ENCODE measurements around the gene KLHDC8A. TPM values are rescaled to one million over a fixed set of nuclear protein-coding genes. Genes with fewer than 3 reads are reported as not detected.

KLHDC8A gene
- total and polyA plus RNA-seq, 2 donors (not counting 3 experiments of a cell fraction or from before 2014, with no cell fraction given): not detected

DNA sequence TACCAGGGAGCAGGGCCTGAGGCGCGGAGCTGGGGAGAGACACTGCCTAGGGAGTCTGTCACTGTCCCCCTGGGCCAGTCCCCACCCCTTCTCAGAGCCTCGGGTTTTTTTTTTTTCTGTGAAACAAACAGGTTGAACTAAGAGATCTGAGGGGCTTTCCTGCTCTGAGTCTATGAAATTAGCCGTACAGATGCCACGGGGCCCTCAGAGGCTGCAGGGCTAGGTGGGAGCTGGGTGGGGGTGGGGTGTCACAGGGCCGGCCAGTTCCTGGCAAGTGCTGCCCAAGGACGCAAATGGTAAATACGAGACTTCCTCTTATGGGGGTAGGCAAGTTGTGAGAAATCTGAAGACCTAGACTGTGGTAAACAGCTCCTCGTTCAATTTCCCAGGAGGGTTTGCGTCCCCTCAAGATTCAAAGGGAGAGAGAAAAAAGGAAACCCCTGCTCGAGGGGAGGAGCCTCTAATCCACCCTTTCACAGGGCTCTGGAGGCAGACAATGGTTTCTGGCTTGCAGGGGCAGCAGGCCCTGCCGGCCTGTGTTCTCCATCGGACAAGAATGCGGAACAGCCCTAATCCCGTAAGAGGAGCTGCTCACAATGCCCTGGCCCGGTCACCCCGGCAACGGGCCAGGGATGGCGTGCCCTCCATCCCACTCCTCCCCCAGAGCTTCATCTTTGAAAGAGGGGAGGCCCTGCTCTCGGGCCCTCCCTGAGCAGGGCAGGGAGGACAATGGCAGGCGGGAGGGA lies 43.0 kb downstream of the KLHDC8A start:
- H3K4me2 ChIP-seq (ENCODE audit: insufficient read depth, low read length): peak overlapping the region; percentile 30
- POLR2A ChIA-PET: interaction anchor here (0.7 to 1.1 kb wide), 2 partner anchors 29 to 40 kb away, joined by 4 to 6 read pairs; no protein-coding TSS in a partner anchor
- peak; percentile 68 for FAIRE-seq
- no peak for TF ChIP-seq MAX (IDR thresholded peaks at IDR 0.05; ENCODE audit: insufficient read depth, insufficient read length)
- no peak for TF ChIP-seq FOS (IDR thresholded peaks at IDR 0.05; ENCODE audit: borderline replicate concordance, insufficient read depth, low read length)
- TF ChIP-seq EZH2 (IDR thresholded peaks at IDR 0.05; ENCODE audit: borderline replicate concordance, low read depth, low read length, severe bottlenecking): no peak
- TF ChIP-seq CTCF (IDR thresholded peaks at IDR 0.05; ENCODE audit: extremely low read depth in 1 of 2, insufficient read depth in 1 of 2, low read depth in 1 of 2, low read length in 2 of 2): no peak
- TF ChIP-seq GATA2 (IDR thresholded peaks at IDR 0.05; ENCODE audit: insufficient read depth, insufficient read length, low read depth, low read length): no peak
- TF ChIP-seq JUN (IDR thresholded peaks at IDR 0.05; ENCODE audit: borderline replicate concordance, insufficient read depth, insufficient read length, low read depth): no peak
- no peak for TF ChIP-seq POLR2AphosphoS5 (IDR thresholded peaks at IDR 0.05; ENCODE audit: insufficient read depth, low read depth, low read length)
- no peak for TF ChIP-seq POLR2A (IDR thresholded peaks at IDR 0.05; ENCODE audit: low read depth, low read length)
- no peak for TF ChIP-seq MYC (IDR thresholded peaks at IDR 0.05; ENCODE audit: low read depth, low read length)
- H3K27me3 ChIP-seq (ENCODE audit: control insufficient read depth in 2 of 2, insufficient read depth in 2 of 2, low read length in 2 of 2): no peaks in the 10 kb centered on the region
- peak overlapping the region; percentile 76 for H2AFZ ChIP-seq (ENCODE audit: low read depth, low read length)
- H3K4me3 ChIP-seq (replicated peaks in 1 of 3; ENCODE audit: insufficient read depth in 1 of 3, low read depth in 1 of 3, low read length in 3 of 3): no peak overlapping the region
- H3K9ac ChIP-seq (replicated peaks; ENCODE audit: extremely low read depth, insufficient read depth, low read length): peak overlapping the region; percentile 56
- H3K79me2 ChIP-seq (ENCODE audit: control insufficient read depth, insufficient read depth, low read length): no peaks in the 10 kb centered on the region
- H3K9me3 ChIP-seq (replicated peaks; ENCODE audit: control insufficient read depth, insufficient read depth, low read length): no peaks in the 10 kb centered on the region
- dilution Hi-C loops (cut with MboI; ENCODE audit: extremely low pct_ligation_motif_present, low sequenced_read_pairs) (no loop called here), intact Hi-C loops (cut with micrococcal nuclease) (loop anchor here (1.0 kb wide), 1 partner anchor 29 kb away; no protein-coding TSS in a partner anchor)
- peaks cover 0 to 8% of the 10 kb centered on the region in 2 experiments for H3K36me3 ChIP-seq (ENCODE audit: control insufficient read depth in 2 of 2, extremely low read depth in 1 of 2, insufficient read depth in 2 of 2, low read length in 2 of 2)
- DNase-seq (ENCODE audit: low read depth, low spot score): peak; percentile 67
- peaks cover 18% of the 10 kb centered on the region for H3K4me1 ChIP-seq (ENCODE audit: control insufficient read depth, extremely low read depth, insufficient read depth, low read length)
- no TSS peak for BruUV-seq (replicated peaks)
- CTCF ChIA-PET: interaction anchor here (0.8 to 3.3 kb wide), 7 partner anchors 10 to 43 kb away, joined by 3 to 29 read pairs (median 5); no protein-coding TSS in a partner anchor
- peak overlapping the region; percentile 55 for H3K27ac ChIP-seq (ENCODE audit: insufficient read depth, low read depth, low read length)
- no peaks in the 10 kb centered on the region for H4K20me1 ChIP-seq (replicated peaks; ENCODE audit: control insufficient read depth, extremely low read depth, insufficient read depth, low read length)
- no peaks in the 10 kb centered on the region for H3K9me1 ChIP-seq (replicated peaks; ENCODE audit: control insufficient read depth, extremely low read depth, insufficient read depth, low read length)
